ENCODE measurements around the gene MYO1B. TPM values are rescaled to one million over a fixed set of nuclear protein-coding genes. Genes with fewer than 3 reads are reported as not detected.

The MYO1B gene
- total RNA-seq, 1 experiment from 2014 or later, result 43.2 TPM

DNA sequence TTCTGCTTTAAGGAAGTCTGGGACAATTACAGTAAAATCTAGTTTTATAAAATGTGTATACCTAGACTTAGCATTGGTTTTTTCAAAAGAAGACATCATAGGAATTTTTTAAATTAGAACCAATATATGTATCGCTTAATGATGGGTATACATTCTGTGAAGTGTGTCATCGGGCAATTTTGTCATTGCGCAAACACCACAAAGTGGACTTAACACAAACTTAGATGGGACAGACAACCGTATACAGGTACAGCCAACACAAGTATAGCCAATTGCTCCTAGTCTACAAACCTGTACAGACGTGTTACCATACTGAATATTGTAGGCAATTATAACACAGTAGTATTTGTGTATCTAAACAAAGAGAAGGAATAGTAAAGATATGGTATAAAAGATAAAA, 12.7 kb downstream of the MYO1B start:
- Histone ChIP-seq H3K4me2 (ENCODE audit: insufficient read depth, insufficient read length, low read length) (no peak overlapping the region), H3T11ph (ENCODE audit: low read length) (no peak overlapping the region), H2BK20ac (ENCODE audit: low read depth, low read length, poor library complexity, severe bottlenecking) (no peak overlapping the region), H3K79me1 (ENCODE audit: insufficient read depth, low read depth, low read length, poor library complexity, severe bottlenecking) (peaks cover 2% of the 10 kb centered on the region), H2AK5ac (ENCODE audit: insufficient read length, low read length) (no peak overlapping the region), H3K4me1 (ENCODE audit: insufficient read depth, low read length) (peaks cover 4% of the 10 kb centered on the region; the same call in 1 of the 2 replicates), H4K20me1 (ENCODE audit: control insufficient read depth, insufficient read depth, insufficient read length) (no peaks in the 10 kb centered on the region), H3K9ac (ENCODE audit: extremely low read depth, insufficient read length, low read length) (no peak overlapping the region), H2BK120ac (ENCODE audit: low read depth, low read length, poor library complexity, severe bottlenecking) (no peak overlapping the region), H2BK12ac (ENCODE audit: insufficient read length, low read depth, low read length) (no peak overlapping the region), H3K56ac (ENCODE audit: insufficient read length, low read depth, low read length) (no peak overlapping the region), H3K14ac (ENCODE audit: insufficient read depth, low read length) (no peak overlapping the region), H3K4ac (ENCODE audit: low read depth, low read length) (no peak overlapping the region), H4K8ac (replicated peaks; ENCODE audit: insufficient read length, low read depth, low read length) (no peak overlapping the region), H3K79me2 (ENCODE audit: insufficient read depth, low read length) (peaks cover 30% of the 10 kb centered on the region; the same call in 1 of the 2 replicates), H3K27ac (ENCODE audit: insufficient read length, low read depth, low read length) (no peak overlapping the region), H3K23ac (ENCODE audit: insufficient read length, low read depth, low read length) (no peak overlapping the region), H3K18ac (ENCODE audit: insufficient read length, low read depth, low read length) (no peak overlapping the region), H2BK15ac (ENCODE audit: low read depth, low read length) (no peak overlapping the region), H3K27me3 (ENCODE audit: insufficient read depth, low read length) (no peaks in the 10 kb centered on the region), H3K9me3 (ENCODE audit: control insufficient read depth, low read depth, low read length) (no peaks in the 10 kb centered on the region), H4K91ac (ENCODE audit: insufficient read length, low read depth, low read length) (no peak overlapping the region), H2BK5ac (ENCODE audit: insufficient read length, low read length) (no peak overlapping the region), H4K5ac (ENCODE audit: insufficient read length, low read depth, low read length) (no peak overlapping the region), H3K23me2 (ENCODE audit: insufficient read length, low read depth, low read length, poor library complexity, severe bottlenecking) (no peaks in the 10 kb centered on the region), H2AFZ (ENCODE audit: low read length) (no peak overlapping the region)
- no peaks in the 10 kb centered on the region for H3K9me3 Mint-ChIP-seq
- TF ChIP-seq, protein P1, sequence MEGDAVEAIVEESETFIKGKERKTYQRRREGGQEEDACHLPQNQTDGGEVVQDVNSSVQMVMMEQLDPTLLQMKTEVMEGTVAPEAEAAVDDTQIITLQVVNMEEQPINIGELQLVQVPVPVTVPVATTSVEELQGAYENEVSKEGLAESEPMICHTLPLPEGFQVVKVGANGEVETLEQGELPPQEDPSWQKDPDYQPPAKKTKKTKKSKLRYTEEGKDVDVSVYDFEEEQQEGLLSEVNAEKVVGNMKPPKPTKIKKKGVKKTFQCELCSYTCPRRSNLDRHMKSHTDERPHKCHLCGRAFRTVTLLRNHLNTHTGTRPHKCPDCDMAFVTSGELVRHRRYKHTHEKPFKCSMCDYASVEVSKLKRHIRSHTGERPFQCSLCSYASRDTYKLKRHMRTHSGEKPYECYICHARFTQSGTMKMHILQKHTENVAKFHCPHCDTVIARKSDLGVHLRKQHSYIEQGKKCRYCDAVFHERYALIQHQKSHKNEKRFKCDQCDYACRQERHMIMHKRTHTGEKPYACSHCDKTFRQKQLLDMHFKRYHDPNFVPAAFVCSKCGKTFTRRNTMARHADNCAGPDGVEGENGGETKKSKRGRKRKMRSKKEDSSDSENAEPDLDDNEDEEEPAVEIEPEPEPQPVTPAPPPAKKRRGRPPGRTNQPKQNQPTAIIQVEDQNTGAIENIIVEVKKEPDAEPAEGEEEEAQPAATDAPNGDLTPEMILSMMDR (conservative IDR thresholded peaks at IDR 0.05), result no peak
- H3K36me3 Mint-ChIP-seq (ENCODE audit: insufficient read depth in 1 of 3, low read depth in 3 of 3), result no peaks in the 10 kb centered on the region; a peak in 1 of 7 replicates
- DNase-seq, result no peak
- no peak overlapping the region for H3K4me3 Mint-ChIP-seq
- no peaks in the 10 kb centered on the region for H3K27me3 Mint-ChIP-seq (ENCODE audit: low read depth)
- WGBS (ENCODE audit: extremely low coverage, insufficient read length, low lambda C conversion rate), result no CpG with 5 or more reads among the region's 5 CpGs
- H3K27ac Mint-ChIP-seq, result no peak overlapping the region
- H3K4me1 Mint-ChIP-seq, result peaks cover 34 to 39% of the 10 kb centered on the region in 2 experiments

All from H9 (cell line).